NCI-H748 (cell line): Measurements from ENCODE around the gene TFAP2B.

Experiments used
- DNase-seq: peaks from one replicate; lab custom pipeline; 2025; ENCODE audit not compliant: unreplicated experiment; lab: John Stamatoyannopoulos, UW

Gene TFAP2B

GRCh38 chr6:50818673-50819072 is at the start of gene TFAP2B:
Gene TFAP2B, plus strand, starts transcription at chr6:50818871. Its CDS starts 21 bp downstream, at chr6:50818892.
- DNase-seq, result no peak

- DNase-seq, result no peak
Observed at GRCh38 chr6:50778696-50779095, 40.0 kb upstream of the TFAP2B start.

GRCh38 chr6:50780382-50780781 is 38.3 kb upstream of the TFAP2B start:
- DNase-seq, result no peak

GRCh38 chr6:50785921-50786320 is 32.8 kb upstream of the TFAP2B start:
- DNase-seq, result no peak

- peak; percentile 73 for DNase-seq
Observed at GRCh38 chr6:50791900-50792508, 26.7 kb upstream of the TFAP2B start.

GRCh38 chr6:50792771-50793170 is 25.9 kb upstream of the TFAP2B start:
- no peak for DNase-seq

GRCh38 chr6:50795574-50795973 is 23.1 kb upstream of the TFAP2B start:
- no peak for DNase-seq

- no peak for DNase-seq
Observed at GRCh38 chr6:50804283-50804682, 14.4 kb upstream of the TFAP2B start.

GRCh38 chr6:50807035-50807434 is 11.6 kb upstream of the TFAP2B start:
- DNase-seq, result no peak

- DNase-seq, result peak; percentile 48
Observed at GRCh38 chr6:50815436-50816114, 3.1 kb upstream of the TFAP2B start.

- DNase-seq, result peak; percentile 80
Observed at GRCh38 chr6:50816115-50816675, 2.5 kb upstream of the TFAP2B start.

- DNase-seq, result no peak
Observed at GRCh38 chr6:50816947-50817645, 1.6 kb upstream of the TFAP2B start.

- DNase-seq, result no peak
Observed at GRCh38 chr6:50817646-50817950, 1.1 kb upstream of the TFAP2B start.

GRCh38 chr6:50818020-50818419 is 651 bp upstream of the TFAP2B start:
- DNase-seq, result no peak

- DNase-seq, result peak; percentile 46
Observed at GRCh38 chr6:50819466-50819903, 814 bp downstream of the TFAP2B start.

GRCh38 chr6:50819904-50820868 is 1.5 kb downstream of the TFAP2B start:
- DNase-seq, result peak; percentile 37

GRCh38 chr6:50820869-50821264 is 2.2 kb downstream of the TFAP2B start:
- DNase-seq, result no peak

- DNase-seq, result peak; percentile 53
Observed at GRCh38 chr6:50821441-50822077, 2.9 kb downstream of the TFAP2B start.

GRCh38 chr6:50822078-50822476 is 3.4 kb downstream of the TFAP2B start:
- peak; percentile 93 for DNase-seq
